Aorta (tissue), 5 donors: ENCODE measurements around the gene RAB3IL1. TPM values are rescaled to one million over a fixed set of nuclear protein-coding genes. Genes with fewer than 3 reads are reported as not detected.

ENCODE experiments used
- ATAC-seq: fragments of 200-7000 bp; cut with Tn5 transposase; one replicate; pipeline ENCODE4 v1.9.1; 2022; ENCODE audit warnings: moderate library complexity; ENCODE audit not compliant: low FRiP score
- DNase-seq, 2 donors: peaks; one replicate each; pipeline ENCODE4 v3.0.0-alpha.2; 2020
- H3K27ac ChIP-seq, 2 donors: one replicate each; pipeline ENCODE4 v1.5.1; 2013; ENCODE audit warnings: low read length in 2 of 2, mild to moderate bottlenecking in 2 of 2, moderate library complexity in 2 of 2, control low read depth in 1 of 2, inconsistent platforms in 1 of 2, low read depth in 1 of 2
- H3K27me3 ChIP-seq, 2 donors: one replicate each; pipeline ENCODE4 v1.6.1; 2013; ENCODE audit warnings: control low read depth in 1 of 2, low read length in 1 of 2, mild to moderate bottlenecking in 1 of 2, moderate library complexity in 1 of 2; ENCODE audit not compliant: insufficient read depth in 2 of 2, control insufficient read depth in 1 of 2
- H3K36me3 ChIP-seq, 2 donors: one replicate each; pipeline ENCODE4 v1.6.1; 2013; ENCODE audit warnings: control low read depth in 1 of 2, low read length in 1 of 2, mild to moderate bottlenecking in 1 of 2; ENCODE audit not compliant: insufficient read depth in 2 of 2, control insufficient read depth in 1 of 2
- H3K4me1 ChIP-seq, 2 donors: one replicate each; pipeline ENCODE4 v1.6.1; 2013; ENCODE audit warnings: low read length in 2 of 2, control low read depth in 1 of 2, mild to moderate bottlenecking in 1 of 2, moderate library complexity in 1 of 2; ENCODE audit not compliant: insufficient read depth in 2 of 2, control insufficient read depth in 1 of 2
- H3K4me3 ChIP-seq, 2 donors: one replicate each; pipeline ENCODE4 v1.5.1; 2013; ENCODE audit warnings: low read length in 2 of 2, control low read depth in 1 of 2, mild to moderate bottlenecking in 1 of 2
- H3K9me3 ChIP-seq: one replicate; pipeline ENCODE4 v1.6.1; 2013; ENCODE audit warnings: mild to moderate bottlenecking, low read length; ENCODE audit not compliant: control insufficient read depth
- WGBS, 2 donors: extraction: QIAGEN DNeasy Blood & Tissue Kit; methylation state at CpG; one replicate each; pipeline ENCODE4 v1.1.7; 2013; 5-methylcytosine and 5-hydroxymethylcytosine counted together
- intact Hi-C, 2 donors: fragments of 100-400 bp; cut with DNase I; formaldehyde crosslinking; loops; one replicate each; pipeline versions ENCODE4 v1.14.2 to v1.15.0; 2022
- polyA plus RNA-seq, 2 donors: library from polyadenylated mRNA; stranded (reverse); fragments of 200-250 nt; gene quantifications; one replicate each; pipeline ENCODE4 v1.2.3, GENCODE V29; 2013
- total RNA-seq, 2 donors: library from RNA; stranded (reverse); fragmentation: NEBNext Ultra II Directional; extraction: Animal tissue kit (Norgen Biotek cat#: 25700); gene quantifications; one replicate each; pipeline ENCODE4 v1.2.1, GENCODE V29; 2021
- donor health status: healthy with polysubstance abuse.
- donor health status: Bipolar disorder and iron deficiency.
- donor health status: DM: no; HTN: no; CAD: no.
- donor health status: DM: no; HTN: no; CAD: no.
- donor health status: DM: yes; HTN: yes; CAD: no.

Gene RAB3IL1
- total and polyA plus RNA-seq, 4 donors = 6.4 to 45.2 (median 17.6) TPM

DNA sequence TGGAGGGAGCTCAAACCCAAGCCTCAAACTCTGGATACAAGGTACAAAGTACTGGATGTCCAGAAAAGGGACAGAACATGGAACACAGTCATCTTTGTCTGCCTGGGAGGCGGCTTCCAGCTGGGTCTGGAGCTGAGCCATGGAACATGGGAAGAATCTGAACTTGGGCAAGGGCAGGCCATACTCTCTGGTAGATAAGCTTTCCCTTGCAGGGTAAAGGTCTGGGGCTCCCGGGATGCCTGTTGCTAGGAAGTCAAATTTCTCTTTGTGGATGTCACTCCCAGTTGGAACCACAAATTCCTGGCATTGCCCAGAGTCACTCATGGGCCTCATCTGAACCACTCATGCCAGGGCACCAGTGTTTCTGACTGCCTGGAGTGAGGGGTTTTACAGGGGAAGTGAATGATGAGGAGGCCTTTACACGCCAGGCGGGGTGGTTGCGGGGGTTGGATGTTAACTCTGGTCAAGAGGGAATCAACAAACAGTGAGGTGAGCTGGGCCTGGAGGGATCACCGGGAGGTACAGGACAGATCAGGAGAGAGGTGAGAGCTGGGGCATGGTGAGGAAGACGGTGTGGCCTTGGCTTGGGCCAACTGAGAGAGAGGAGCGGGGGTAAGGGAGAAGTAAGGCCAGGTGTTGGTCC, 44.3 kb upstream of the RAB3IL1 start:
- DNase-seq (peak; percentile 59 to 63), ATAC-seq (peak; percentile 17)
- no peaks in the 10 kb centered on the region for H3K27me3 ChIP-seq
- intact Hi-C loops = loop anchor here in 1 of 2 donors (10.0 kb wide), 1 partner anchor 147 kb away; the partner anchor contains the start of gene FADS1
- H3K9me3 ChIP-seq = no peaks in the 10 kb centered on the region
- no peak overlapping the region for H3K4me3 ChIP-seq
- H3K27ac ChIP-seq = no peak overlapping the region
- H3K4me1 ChIP-seq = no peaks in the 10 kb centered on the region
- 83 to 86% methylated on average over 8 of the region's 8 CpGs for WGBS, 2 donors
- H3K36me3 ChIP-seq = no peaks in the 10 kb centered on the region

DNA sequence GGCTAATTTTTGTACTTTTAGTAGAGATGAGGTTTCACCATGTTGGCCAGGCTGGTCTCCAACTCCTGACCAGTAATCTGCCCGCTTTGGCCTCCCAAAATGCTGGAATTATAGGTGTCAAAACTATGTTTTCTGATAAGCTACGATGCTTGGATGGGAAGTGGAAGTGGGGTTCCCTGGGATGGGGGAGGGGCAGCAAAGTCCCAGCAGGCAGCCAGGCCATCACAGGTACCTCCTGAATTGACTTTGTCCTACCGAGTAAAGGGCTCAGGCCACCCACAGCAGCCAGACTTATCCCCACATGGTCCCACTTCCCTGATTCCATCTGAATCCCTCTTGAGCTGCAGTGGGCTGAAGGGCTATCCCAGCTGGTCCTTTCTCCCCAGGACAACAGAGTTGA, 43.2 kb upstream of the RAB3IL1 start:
- 79 to 80% methylated on average over 3 of the region's 3 CpGs for WGBS, 2 donors

DNA sequence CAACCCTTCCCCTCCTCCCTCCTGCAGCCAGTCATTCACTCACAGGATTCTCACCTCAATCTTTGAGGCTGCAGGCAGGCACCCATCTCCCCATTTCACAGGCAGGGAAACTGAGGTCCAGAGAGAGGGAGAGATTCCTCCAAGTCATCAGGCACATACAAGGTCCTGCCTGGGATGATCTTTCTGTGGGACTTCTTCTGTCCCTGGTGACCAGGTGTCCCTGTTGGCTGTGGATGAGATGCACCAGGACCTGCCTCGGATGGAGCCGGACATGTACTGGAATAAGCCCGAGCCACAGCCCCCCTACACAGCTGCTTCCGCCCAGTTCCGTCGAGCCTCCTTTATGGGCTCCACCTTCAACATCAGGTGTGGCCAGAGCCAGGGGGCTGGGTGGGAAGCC, 42.3 kb upstream of the RAB3IL1 start:
- no peaks in the 10 kb centered on the region for H3K4me1 ChIP-seq
- no peaks in the 10 kb centered on the region for H3K36me3 ChIP-seq
- intact Hi-C loops = loop anchor here in 1 of 2 donors (10.0 kb wide), 1 partner anchor 145 kb away; the partner anchor contains the start of gene FADS1
- H3K27ac ChIP-seq = no peak overlapping the region
- H3K27me3 ChIP-seq = no peaks in the 10 kb centered on the region
- WGBS, 2 donors = 89 to 93% methylated on average over 6 of the region's 6 CpGs
- no peak overlapping the region for H3K4me3 ChIP-seq
- no peak for ATAC-seq
- peak; percentile 39 to 43 for DNase-seq
- no peaks in the 10 kb centered on the region for H3K9me3 ChIP-seq

More for the DNA sequence above, 43.2 kb upstream of the RAB3IL1 start:
- Histone ChIP-seq H3K27me3 (no peaks in the 10 kb centered on the region), H3K4me1 (no peaks in the 10 kb centered on the region), H3K27ac (no peak overlapping the region), H3K9me3 (no peaks in the 10 kb centered on the region), H3K4me3 (no peak overlapping the region), H3K36me3 (no peaks in the 10 kb centered on the region)
- DNase-seq (peak; percentile 40 to 50), ATAC-seq (no peak)
- intact Hi-C loops = loop anchor here in 1 of 2 donors (10.0 kb wide), 1 partner anchor 146 kb away; the partner anchor contains the start of gene FADS1

DNA sequence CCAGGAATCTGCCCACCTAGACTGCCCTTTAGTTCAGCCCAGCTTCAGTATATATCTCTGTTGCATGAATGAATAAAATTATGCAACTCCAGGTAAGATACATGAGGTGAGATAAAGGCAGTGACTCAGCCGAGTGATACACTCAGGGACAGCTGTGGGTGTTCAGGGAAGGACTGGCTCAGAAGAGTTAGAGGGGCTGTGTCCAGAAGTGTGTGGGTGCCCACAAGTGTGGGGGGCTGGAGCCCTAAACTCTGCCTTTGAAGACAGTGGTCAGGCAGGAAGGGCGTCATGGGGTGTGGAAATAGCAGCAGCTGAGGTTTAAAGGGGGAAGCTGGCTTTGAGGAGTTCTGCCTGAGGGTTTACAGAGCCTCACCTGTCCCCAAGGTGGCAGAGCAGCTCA, 41.7 kb upstream of the RAB3IL1 start:
- no peaks in the 10 kb centered on the region for H3K36me3 ChIP-seq
- 39 to 67% methylated on average over 2 of the region's 2 CpGs for WGBS, 2 donors
- H3K27ac ChIP-seq = no peak overlapping the region

DNA sequence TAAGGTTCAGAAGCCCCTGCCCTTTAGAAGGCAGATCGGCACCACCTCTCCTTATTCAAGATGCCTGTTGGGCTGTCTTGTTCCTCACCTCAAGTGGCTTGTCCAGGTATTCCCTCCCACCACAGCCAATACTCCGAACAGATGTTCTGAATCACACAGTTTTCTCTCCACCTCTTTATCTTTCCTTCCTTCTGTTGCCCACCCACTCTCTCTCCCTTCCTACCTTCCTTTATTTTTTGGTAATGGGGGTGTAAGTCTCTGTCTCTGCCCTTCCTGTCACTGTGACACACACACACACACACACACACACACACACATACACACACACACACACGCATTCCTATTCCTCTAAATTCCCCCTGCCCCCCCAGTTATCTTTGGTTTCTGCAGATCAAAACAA, 41.2 kb upstream of the RAB3IL1 start:
- intact Hi-C loops = no loop called here
- H3K27me3 ChIP-seq = no peaks in the 10 kb centered on the region
- no peaks in the 10 kb centered on the region for H3K36me3 ChIP-seq
- WGBS, 2 donors = 65 to 78% methylated on average over 3 of the region's 3 CpGs
- no peak for ATAC-seq
- H3K4me3 ChIP-seq = no peak overlapping the region
- no peak for DNase-seq
- H3K9me3 ChIP-seq = no peaks in the 10 kb centered on the region
- H3K27ac ChIP-seq = no peak overlapping the region
- H3K4me1 ChIP-seq = no peaks in the 10 kb centered on the region

More for the DNA sequence above, 41.7 kb upstream of the RAB3IL1 start:
- Histone ChIP-seq H3K27me3 (no peaks in the 10 kb centered on the region), H3K4me1 (no peaks in the 10 kb centered on the region), H3K9me3 (no peaks in the 10 kb centered on the region), H3K4me3 (no peak overlapping the region)
- ATAC-seq = no peak
- intact Hi-C loops = no loop called here
- peak; percentile 14 to 24 for DNase-seq

DNA sequence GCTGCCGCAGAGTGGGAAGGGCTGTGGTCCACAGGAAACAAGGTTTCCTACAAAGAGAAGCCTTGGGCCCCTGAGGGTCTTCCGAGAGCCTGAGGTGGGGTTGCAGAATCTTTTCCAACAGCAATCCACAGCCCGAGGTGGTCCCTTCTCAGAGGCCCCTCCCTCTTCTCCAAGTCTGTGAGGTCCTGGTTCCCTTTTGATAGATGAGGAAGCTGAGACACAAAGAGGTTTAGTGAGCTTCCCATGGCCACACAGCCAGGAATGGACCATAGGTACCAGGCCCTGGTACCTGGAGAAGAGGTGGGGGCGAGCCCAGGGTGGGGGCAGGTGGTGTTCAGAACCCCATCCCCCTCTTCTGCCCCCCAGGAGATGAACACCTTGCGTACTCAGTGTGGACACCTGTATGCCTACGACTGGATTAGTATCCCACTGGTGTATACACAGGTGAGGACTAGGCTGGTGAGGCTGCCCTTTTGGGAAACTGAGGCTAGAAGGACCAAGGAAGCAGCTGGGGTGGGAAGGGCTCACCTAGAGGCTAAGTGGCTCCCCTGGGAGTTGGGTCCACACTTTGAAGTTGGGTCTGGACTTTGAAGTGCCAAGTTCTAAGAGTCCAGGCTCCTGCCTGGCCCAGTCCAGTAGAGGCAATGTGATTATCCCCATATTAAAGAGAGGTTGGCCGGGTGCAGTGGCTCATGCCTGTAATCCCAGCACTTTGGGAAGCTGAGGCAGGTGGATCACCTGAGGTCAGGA, 39.8 kb upstream of the RAB3IL1 start:
- Histone ChIP-seq H3K4me3 (no peak overlapping the region), H3K36me3 (no peaks in the 10 kb centered on the region), H3K4me1 (no peaks in the 10 kb centered on the region), H3K27me3 (no peaks in the 10 kb centered on the region), H3K9me3 (no peaks in the 10 kb centered on the region), H3K27ac (no peak overlapping the region)
- 90 to 92% methylated on average over 7 of the region's 7 CpGs for WGBS, 2 donors
- ATAC-seq = no peak
- intact Hi-C loops = no loop called here
- DNase-seq = peak in 1 of 2 donors; percentile 52

DNA sequence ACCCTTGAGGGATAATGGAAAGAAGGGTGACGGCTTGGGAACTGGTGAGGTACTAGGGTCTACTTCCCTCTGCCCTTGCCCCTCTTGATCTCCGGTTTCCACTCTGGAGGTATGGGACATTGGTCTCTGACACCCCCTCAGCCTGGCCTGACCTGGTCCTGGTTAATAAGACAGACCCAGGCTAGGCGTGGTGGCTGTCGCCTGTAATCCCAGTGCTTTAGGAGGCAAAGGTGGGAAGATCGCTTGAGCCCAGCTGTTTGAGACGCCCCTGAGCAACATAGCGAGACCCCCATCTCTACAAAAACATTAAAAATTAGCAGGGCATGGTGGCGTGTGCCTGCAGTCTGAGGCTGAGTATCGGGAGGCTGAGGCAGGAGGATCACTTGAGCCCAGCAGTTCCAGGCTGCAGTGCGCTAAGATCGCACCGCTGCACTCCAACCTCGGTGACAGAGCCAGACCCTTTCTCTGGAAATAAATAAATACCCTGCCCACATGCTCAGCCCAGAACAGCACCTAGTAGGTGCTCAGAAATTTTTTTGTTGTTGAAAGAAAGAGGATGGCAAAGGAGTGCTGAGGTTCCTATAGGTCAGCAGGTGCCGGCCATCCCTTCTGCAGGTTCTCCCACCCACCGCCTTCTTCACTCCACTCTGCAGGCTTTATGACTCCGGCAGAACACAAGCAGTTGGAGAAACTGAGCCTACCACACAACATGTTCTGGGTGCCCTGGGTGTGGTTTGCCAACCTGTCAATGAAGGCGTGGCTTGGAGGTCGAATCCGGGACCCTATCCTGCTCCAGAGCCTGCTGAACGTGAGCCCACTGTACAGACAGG, 39.0 kb upstream of the RAB3IL1 start:
- intact Hi-C loops = no loop called here
- H3K4me1 ChIP-seq = no peaks in the 10 kb centered on the region

DNA sequence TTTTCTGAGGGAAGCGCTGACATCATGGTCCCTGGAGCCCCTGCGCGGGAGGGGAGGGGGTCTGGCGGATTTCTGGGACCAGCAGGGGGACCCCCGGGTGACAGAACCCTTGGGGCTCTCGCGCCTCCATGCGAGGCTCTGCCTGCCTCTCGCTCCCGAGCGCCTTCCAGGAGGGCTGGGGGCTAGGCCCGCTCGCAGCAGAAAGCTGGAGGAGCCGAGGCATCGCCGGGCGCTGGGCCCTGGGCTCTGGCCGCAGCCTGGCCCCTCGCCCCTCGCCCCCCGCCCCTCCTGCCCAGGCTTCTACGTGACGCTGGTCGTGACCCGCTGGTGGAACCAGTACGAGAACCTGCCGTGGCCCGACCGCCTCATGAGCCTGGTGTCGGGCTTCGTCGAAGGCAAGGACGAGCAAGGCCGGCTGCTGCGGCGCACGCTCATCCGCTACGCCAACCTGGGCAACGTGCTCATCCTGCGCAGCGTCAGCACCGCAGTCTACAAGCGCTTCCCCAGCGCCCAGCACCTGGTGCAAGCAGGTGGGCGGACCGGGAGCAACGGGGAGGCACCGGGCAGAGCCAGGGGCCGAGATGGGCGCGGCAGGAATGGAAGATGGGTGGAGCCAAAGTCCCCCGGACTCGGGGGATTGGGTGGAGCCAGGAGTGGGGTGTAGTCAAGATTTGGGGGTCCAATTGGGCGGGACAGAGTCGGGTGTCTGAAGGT, 38.2 kb upstream of the RAB3IL1 start:
- Histone ChIP-seq H3K27ac (no peak overlapping the region), H3K9me3 (no peaks in the 10 kb centered on the region), H3K4me3 (no peak overlapping the region), H3K4me1 (no peaks in the 10 kb centered on the region), H3K27me3 (no peaks in the 10 kb centered on the region), H3K36me3 (no peaks in the 10 kb centered on the region)
- ATAC-seq (peak; percentile 58), DNase-seq (peak; percentile 70 to 81)
- intact Hi-C loops = no loop called here
- 6% methylated on average over 56 of the region's 56 CpGs for WGBS, 2 donors

More for the DNA sequence above, 39.0 kb upstream of the RAB3IL1 start:
- H3K4me3 ChIP-seq = no peak overlapping the region
- ATAC-seq = no peak
- H3K27ac ChIP-seq = no peak overlapping the region
- H3K9me3 ChIP-seq = no peaks in the 10 kb centered on the region
- no peak for DNase-seq
- no peaks in the 10 kb centered on the region for H3K36me3 ChIP-seq
- H3K27me3 ChIP-seq = no peaks in the 10 kb centered on the region
- 94% methylated on average over 20 of the region's 20 CpGs for WGBS, 2 donors
